ENCODE measurements around the gene SLC6A19. TPM values are rescaled to one million over a fixed set of nuclear protein-coding genes. Genes with fewer than 3 reads are reported as not detected.
A peak's percentile ranks its signal among the peaks of the same experiment; 100 is the strongest.

Gene SLC6A19
- total RNA-seq, 3 donors from 2014 or later, result 14.4 to 92.8 (median 29.2) TPM

DNA sequence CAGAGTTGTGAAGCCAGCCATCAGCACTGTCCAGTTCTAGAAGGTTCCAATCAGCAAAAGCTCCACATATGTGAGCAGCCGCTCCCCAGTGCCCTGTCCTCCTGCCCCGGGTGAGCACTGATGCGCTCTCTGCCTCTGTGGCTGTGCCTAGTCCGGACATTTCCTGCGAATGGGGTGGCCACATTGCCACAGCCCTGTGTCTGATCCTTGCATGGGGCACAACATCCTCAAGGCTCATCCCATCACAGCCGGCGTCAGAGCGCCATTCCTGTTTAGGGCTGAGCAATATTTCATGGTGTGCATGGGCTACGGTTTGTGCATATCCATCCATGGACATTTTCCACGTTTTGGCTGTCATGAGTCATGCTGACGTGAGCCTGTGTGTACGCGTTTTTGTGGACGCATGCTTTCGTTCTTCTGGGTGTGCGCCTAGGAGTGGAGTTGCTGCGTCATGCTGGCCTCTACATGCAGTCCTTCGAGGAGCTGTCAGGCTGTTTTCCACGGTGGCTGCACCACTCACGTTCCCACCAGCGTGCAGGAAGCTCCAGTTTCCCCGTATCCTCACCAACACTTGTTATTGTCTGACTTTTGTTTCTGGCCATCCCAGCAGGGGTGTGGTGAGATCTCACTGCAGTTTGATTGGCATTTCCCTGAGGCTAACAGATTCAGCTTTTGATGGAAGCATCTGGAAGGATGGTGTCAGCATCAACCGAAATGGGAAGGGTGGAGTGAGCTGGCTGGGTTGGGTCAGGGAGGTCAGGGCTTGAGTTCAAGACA lies 14.1 kb downstream of the SLC6A19 start:
- H3K36me3 ChIP-seq (ENCODE audit: low read depth), result no peaks in the 10 kb centered on the region
- TF ChIP-seq CTCF (IDR thresholded peaks at IDR 0.05), result no peak
- ATAC-seq (no peak), DNase-seq (peak in 1 of 3 donors; percentile 22)
- intact Hi-C loops (cut with DNase I, micrococcal nuclease), result no loop called here
- H3K9me3 ChIP-seq, result no peaks in the 10 kb centered on the region
- H3K4me1 ChIP-seq (ENCODE audit: low read depth), result no peaks in the 10 kb centered on the region
- H3K4me3 ChIP-seq, result no peak overlapping the region

- Histone ChIP-seq H3K9me3 (no peaks in the 10 kb centered on the region), H3K4me3 (no peak overlapping the region), H3K4me1 (ENCODE audit: low read depth) (no peaks in the 10 kb centered on the region), H3K36me3 (ENCODE audit: low read depth) (no peaks in the 10 kb centered on the region)
- DNase-seq, result peak in 1 of 3 donors; percentile 30
- TF ChIP-seq CTCF (IDR thresholded peaks at IDR 0.05), result no peak
- ATAC-seq, result no peak
- intact Hi-C loops (cut with DNase I, micrococcal nuclease), result no loop called here
Observed at GRCh38 chr5:1216211-1216917, 15.0 kb downstream of the SLC6A19 start.

GRCh38 chr5:1216918-1217295 lies 15.5 kb downstream of the SLC6A19 start:
- H3K9me3 ChIP-seq, result no peaks in the 10 kb centered on the region
- ATAC-seq (no peak), DNase-seq (peak in 1 of 3 donors; percentile 45)
- H3K4me3 ChIP-seq, result no peak overlapping the region
- TF ChIP-seq CTCF (IDR thresholded peaks at IDR 0.05), result no peak
- H3K36me3 ChIP-seq (ENCODE audit: low read depth), result no peaks in the 10 kb centered on the region
- intact Hi-C loops (cut with DNase I, micrococcal nuclease), result no loop called here
- H3K4me1 ChIP-seq (ENCODE audit: low read depth), result no peaks in the 10 kb centered on the region

GRCh38 chr5:1217596-1218206 lies 16.3 kb downstream of the SLC6A19 start:
- peak; percentile 21 for ATAC-seq
- Histone ChIP-seq H3K9me3 (no peaks in the 10 kb centered on the region), H3K4me3 (no peak overlapping the region), H3K4me1 (ENCODE audit: low read depth) (no peaks in the 10 kb centered on the region), H3K36me3 (ENCODE audit: low read depth) (no peaks in the 10 kb centered on the region)
- peak in 1 of 3 donors; percentile 22 for DNase-seq
- TF ChIP-seq CTCF (IDR thresholded peaks at IDR 0.05), result no peak
- intact Hi-C loops (cut with DNase I, micrococcal nuclease), result no loop called here

DNA sequence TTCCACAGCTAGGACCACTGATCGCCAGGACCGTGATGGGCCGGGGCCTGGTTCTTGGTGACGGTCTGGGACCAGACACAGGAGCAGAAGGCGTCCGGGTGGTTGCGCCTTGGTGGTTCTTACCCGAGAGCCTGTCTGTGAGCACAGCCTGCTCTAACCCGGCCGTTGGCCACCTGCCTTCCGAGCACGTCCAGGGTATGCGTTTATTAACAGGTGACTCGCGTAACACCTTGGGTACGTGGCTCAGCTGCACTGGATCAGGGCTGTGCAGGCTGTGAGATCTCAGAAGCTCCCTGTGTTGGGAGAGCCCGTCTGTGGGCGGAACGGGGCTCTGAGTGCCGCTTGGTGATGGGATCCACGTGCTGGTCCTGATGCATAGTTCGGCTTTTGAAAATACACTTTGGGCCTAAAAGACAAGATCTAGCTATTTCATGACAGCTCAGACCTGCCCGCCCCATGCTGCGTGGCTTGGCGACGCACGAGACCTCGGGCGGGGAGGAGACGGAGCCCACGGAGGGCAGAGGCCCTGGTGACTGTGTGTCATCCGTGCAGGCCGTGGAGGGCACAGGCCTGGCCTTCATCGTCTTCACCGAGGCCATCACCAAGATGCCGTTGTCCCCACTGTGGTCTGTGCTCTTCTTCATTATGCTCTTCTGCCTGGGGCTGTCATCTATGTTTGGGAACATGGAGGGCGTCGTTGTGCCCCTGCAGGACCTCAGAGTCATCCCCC lies 17.1 kb downstream of the SLC6A19 start:
- no peaks in the 10 kb centered on the region for H3K36me3 ChIP-seq (ENCODE audit: low read depth)
- DNase-seq (peak in 1 of 3 donors; percentile 33), ATAC-seq (no peak)
- no peaks in the 10 kb centered on the region for H3K9me3 ChIP-seq
- no peak for TF ChIP-seq CTCF (IDR thresholded peaks at IDR 0.05)
- intact Hi-C loops (cut with DNase I, micrococcal nuclease), result no loop called here
- H3K4me1 ChIP-seq (ENCODE audit: low read depth), result no peaks in the 10 kb centered on the region
- no peak overlapping the region for H3K4me3 ChIP-seq
